ENCODE data around the gene OR51B4.

Gene OR51B4

DNA sequence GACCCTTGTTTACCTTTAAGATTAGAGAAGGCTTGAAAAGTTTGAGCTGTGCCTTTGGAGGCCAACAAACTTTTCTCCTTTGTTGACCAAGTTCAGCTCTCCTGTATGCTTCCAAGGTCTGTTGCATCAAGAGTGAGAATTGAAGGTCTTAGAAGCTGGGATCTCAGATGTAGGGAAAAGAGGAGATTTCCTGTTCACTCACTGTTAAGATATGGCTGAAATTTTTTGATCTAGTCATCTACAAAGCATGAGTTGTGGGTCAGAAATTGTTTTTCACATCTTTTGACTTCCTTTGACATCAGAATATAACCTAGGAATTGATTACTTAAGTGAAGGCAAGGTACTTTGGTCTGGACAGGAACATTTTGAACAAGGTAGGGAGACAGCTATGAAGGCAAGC, 12.1 kb downstream of the OR51B4 start:
- Histone ChIP-seq H3K79me2 (ENCODE audit: insufficient read depth, low read length) (no peaks in the 10 kb centered on the region), H3K9ac (ENCODE audit: low read length) (no peak overlapping the region), H3K9me2 (ENCODE audit: low read depth, low read length) (no peaks in the 10 kb centered on the region), H3K4me2 (ENCODE audit: low read length) (no peak overlapping the region), H3F3A (ENCODE audit: insufficient read depth, low read length) (no peaks in the 10 kb centered on the region), H2AFZ (ENCODE audit: low read length) (no peak overlapping the region), H3K4me3 (ENCODE audit: low read depth, low read length, poor library complexity, severe bottlenecking) (no peak overlapping the region), H4K20me1 (ENCODE audit: insufficient read depth, low read length) (no peaks in the 10 kb centered on the region), H3K4me1 (ENCODE audit: insufficient read depth, low read length, severe bottlenecking) (no peaks in the 10 kb centered on the region), H3K27me3 (ENCODE audit: insufficient read depth, low read length) (no peaks in the 10 kb centered on the region), H3K9me3 (ENCODE audit: low read length) (no peaks in the 10 kb centered on the region), H3K27ac (ENCODE audit: low read depth, low read length, poor library complexity, severe bottlenecking) (no peak overlapping the region), H3K36me3 (ENCODE audit: insufficient read depth, low read length) (no peaks in the 10 kb centered on the region)
- TF ChIP-seq EZH2 (IDR thresholded peaks at IDR 0.05; ENCODE audit: borderline replicate concordance, low read length) = no peak
- TF ChIP-seq, protein P1, sequence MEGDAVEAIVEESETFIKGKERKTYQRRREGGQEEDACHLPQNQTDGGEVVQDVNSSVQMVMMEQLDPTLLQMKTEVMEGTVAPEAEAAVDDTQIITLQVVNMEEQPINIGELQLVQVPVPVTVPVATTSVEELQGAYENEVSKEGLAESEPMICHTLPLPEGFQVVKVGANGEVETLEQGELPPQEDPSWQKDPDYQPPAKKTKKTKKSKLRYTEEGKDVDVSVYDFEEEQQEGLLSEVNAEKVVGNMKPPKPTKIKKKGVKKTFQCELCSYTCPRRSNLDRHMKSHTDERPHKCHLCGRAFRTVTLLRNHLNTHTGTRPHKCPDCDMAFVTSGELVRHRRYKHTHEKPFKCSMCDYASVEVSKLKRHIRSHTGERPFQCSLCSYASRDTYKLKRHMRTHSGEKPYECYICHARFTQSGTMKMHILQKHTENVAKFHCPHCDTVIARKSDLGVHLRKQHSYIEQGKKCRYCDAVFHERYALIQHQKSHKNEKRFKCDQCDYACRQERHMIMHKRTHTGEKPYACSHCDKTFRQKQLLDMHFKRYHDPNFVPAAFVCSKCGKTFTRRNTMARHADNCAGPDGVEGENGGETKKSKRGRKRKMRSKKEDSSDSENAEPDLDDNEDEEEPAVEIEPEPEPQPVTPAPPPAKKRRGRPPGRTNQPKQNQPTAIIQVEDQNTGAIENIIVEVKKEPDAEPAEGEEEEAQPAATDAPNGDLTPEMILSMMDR (IDR thresholded peaks at IDR 0.05; ENCODE audit: low read length) = no peak

DNA sequence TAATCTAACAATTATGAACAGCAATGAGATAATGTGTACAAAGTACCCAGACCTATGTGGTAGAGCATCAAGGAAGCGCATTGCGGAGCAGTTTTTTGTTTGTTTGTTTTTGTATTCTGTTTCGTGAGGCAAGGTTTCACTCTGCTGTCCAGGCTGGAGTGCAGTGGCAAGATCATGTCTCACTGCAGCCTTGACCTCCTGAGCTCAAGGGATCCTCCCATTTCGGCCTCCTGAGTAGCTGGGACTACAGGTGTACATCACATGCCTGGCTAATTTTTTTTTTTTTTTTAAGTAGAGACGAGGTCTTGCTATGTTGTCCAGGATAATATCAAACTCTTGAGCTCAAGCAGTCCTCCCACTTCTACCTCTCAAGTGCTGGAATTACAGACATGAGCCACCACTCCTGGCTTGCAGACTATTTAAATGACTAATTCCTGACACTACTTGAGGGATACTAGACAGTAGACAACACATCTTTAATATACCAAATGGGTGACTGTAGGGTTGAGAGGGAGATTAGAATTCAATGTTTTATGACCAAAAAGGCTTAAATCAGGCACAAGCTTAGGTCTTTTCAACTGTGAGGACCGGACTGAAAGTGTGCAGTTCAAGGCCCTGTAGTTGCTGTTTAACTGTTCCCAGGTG, 12.7 kb downstream of the OR51B4 start:
- no peaks in the 10 kb centered on the region for H3K9me3 ChIP-seq (ENCODE audit: low read length)
- no peak overlapping the region for H2AFZ ChIP-seq (ENCODE audit: low read length)
- TF ChIP-seq EZH2 (IDR thresholded peaks at IDR 0.05; ENCODE audit: borderline replicate concordance, low read length) = no peak
- TF ChIP-seq, protein P1 (IDR thresholded peaks at IDR 0.05; ENCODE audit: low read length) = no peak
- H3K9ac ChIP-seq (ENCODE audit: low read length) = no peak overlapping the region
- H3K4me3 ChIP-seq (ENCODE audit: low read depth, low read length, poor library complexity, severe bottlenecking) = no peak overlapping the region
- no peaks in the 10 kb centered on the region for H3K79me2 ChIP-seq (ENCODE audit: insufficient read depth, low read length)
- H3F3A ChIP-seq (ENCODE audit: insufficient read depth, low read length) = no peaks in the 10 kb centered on the region
- no peak overlapping the region for H3K27ac ChIP-seq (ENCODE audit: low read depth, low read length, poor library complexity, severe bottlenecking)
- no peaks in the 10 kb centered on the region for H4K20me1 ChIP-seq (ENCODE audit: insufficient read depth, low read length)
- no peak overlapping the region for H3K4me2 ChIP-seq (ENCODE audit: low read length)
- H3K27me3 ChIP-seq (ENCODE audit: insufficient read depth, low read length) = no peaks in the 10 kb centered on the region
- no peaks in the 10 kb centered on the region for H3K4me1 ChIP-seq (ENCODE audit: insufficient read depth, low read length, severe bottlenecking)
- no peaks in the 10 kb centered on the region for H3K36me3 ChIP-seq (ENCODE audit: insufficient read depth, low read length)
- H3K9me2 ChIP-seq (ENCODE audit: low read depth, low read length) = no peaks in the 10 kb centered on the region

DNA sequence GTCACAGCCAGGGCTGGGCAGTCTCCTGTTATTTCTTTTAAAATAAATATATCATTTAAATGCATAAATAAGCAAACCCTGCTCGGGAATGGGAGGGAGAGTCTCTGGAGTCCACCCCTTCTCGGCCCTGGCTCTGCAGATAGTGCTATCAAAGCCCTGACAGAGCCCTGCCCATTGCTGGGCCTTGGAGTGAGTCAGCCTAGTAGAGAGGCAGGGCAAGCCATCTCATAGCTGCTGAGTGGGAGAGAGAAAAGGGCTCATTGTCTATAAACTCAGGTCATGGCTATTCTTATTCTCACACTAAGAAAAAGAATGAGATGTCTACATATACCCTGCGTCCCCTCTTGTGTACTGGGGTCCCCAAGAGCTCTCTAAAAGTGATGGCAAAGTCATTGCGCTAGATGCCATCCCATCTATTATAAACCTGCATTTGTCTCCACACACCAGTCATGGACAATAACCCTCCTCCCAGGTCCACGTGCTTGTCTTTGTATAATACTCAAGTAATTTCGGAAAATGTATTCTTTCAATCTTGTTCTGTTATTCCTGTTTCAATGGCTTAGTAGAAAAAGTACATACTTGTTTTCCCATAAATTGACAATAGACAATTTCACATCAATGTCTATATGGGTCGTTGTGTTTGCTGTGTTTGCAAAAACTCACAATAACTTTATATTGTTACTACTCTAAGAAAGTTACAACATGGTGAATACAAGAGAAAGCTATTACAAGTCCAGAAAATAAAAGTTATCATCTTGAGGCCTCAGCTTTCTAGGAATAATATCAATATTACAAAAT, 13.4 kb downstream of the OR51B4 start:
- Histone ChIP-seq H3K27me3 (ENCODE audit: insufficient read depth, low read length) (no peaks in the 10 kb centered on the region), H3K4me1 (ENCODE audit: insufficient read depth, low read length, severe bottlenecking) (no peaks in the 10 kb centered on the region), H3K9me3 (ENCODE audit: low read length) (no peaks in the 10 kb centered on the region), H3K9ac (ENCODE audit: low read length) (no peak overlapping the region), H3K4me2 (ENCODE audit: low read length) (no peak overlapping the region), H3F3A (ENCODE audit: insufficient read depth, low read length) (no peaks in the 10 kb centered on the region), H3K36me3 (ENCODE audit: insufficient read depth, low read length) (no peaks in the 10 kb centered on the region), H2AFZ (ENCODE audit: low read length) (no peak overlapping the region), H3K9me2 (ENCODE audit: low read depth, low read length) (no peaks in the 10 kb centered on the region), H4K20me1 (ENCODE audit: insufficient read depth, low read length) (no peaks in the 10 kb centered on the region), H3K4me3 (ENCODE audit: low read depth, low read length, poor library complexity, severe bottlenecking) (no peak overlapping the region), H3K79me2 (ENCODE audit: insufficient read depth, low read length) (no peaks in the 10 kb centered on the region), H3K27ac (ENCODE audit: low read depth, low read length, poor library complexity, severe bottlenecking) (no peak overlapping the region)
- TF ChIP-seq, protein P1 (IDR thresholded peaks at IDR 0.05; ENCODE audit: low read length) = no peak
- TF ChIP-seq EZH2 (IDR thresholded peaks at IDR 0.05; ENCODE audit: borderline replicate concordance, low read length) = no peak

All from OCI-LY1 (cell line).